Cardiac fibroblast (primary cell): Measurements from ENCODE around the gene FRG2.
"Not testable (repeated sequence)": the region's sequence is repeated elsewhere in the genome, so short reads cannot be mapped to it uniquely, and the experiment has no call there.

ENCODE experiments used
- DNase-seq, 2 donors: peaks; one replicate each; pipeline versions ENCODE4 v3.0.0 to v3.0.0-alpha.2; 2010; ENCODE audit warnings: low read depth in 2 of 2
- H3K4me3 ChIP-seq, 2 donors: replicated peaks in 1 of 2; 1 replicate in 1 of 2; 2 replicates in 1 of 2; pipeline ENCODE4 v1.5.1; 2011; ENCODE audit warnings: low read depth in 2 of 2, low read length in 2 of 2, mild to moderate bottlenecking in 2 of 2, moderate library complexity in 1 of 2
- CTCF ChIP-seq: IDR thresholded peaks from one replicate; pipeline ENCODE4 v1.5.1; 2011; ENCODE audit warnings: low read depth, mild to moderate bottlenecking, low read length, inconsistent platforms

FRG2 gene

GRCh38 chr4:190020790-190021717 lies 6.0 kb downstream of the FRG2 start:
- peak; percentile 27 to 40 for DNase-seq
- TF ChIP-seq CTCF, result no peak
- H3K4me3 ChIP-seq, result no peak overlapping the region

GRCh38 chr4:190019859-190020463 lies 7.1 kb downstream of the FRG2 start:
- not testable (repeated sequence) for H3K4me3 ChIP-seq, DNase-seq

- no peak overlapping the region for H3K4me3 ChIP-seq
- TF ChIP-seq CTCF, result no peak
- DNase-seq, result no peak
These were observed 7.8 kb downstream of the FRG2 start for GRCh38 chr4:190019023-190019858.

GRCh38 chr4:190018201-190018920 lies 8.7 kb downstream of the FRG2 start:
- no peak for DNase-seq
- H3K4me3 ChIP-seq, result no peak overlapping the region
- TF ChIP-seq CTCF, result no peak

GRCh38 chr4:190017357-190018200 lies 9.5 kb downstream of the FRG2 start:
- no peak for TF ChIP-seq CTCF
- no peak for DNase-seq
- H3K4me3 ChIP-seq, result no peak overlapping the region

- DNase-seq, result no peak
- no peak overlapping the region for H3K4me3 ChIP-seq
- no peak for TF ChIP-seq CTCF
These were observed 10.4 kb downstream of the FRG2 start for GRCh38 chr4:190016369-190017289.
